ENCODE measurements around the gene IQGAP1. TPM values are rescaled to one million over a fixed set of nuclear protein-coding genes. Genes with fewer than 3 reads are reported as not detected.

Gene IQGAP1
- total and polyA plus RNA-seq, 9 donors, result 61.9 to 107 (median 74.7) TPM

DNA sequence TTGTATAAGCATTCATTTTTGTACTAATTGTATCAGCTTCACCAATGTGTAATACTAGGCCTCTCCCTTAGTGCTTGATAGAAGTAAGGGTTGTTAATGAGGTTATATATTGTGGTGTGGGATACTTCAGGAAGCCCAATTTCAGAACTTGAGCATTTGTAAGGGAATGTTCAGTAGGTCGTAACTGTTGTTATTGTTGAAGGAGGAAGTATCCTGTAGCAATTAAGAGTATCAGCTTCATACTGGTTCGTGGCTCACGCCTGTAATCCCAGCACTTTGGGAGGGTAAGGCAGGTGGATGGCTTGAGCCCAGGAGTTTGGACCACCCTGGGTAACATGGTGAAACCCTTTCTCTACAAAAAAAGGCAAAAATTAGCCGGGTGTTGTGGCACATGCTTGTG lies 30.6 kb downstream of the IQGAP1 start:
- Histone ChIP-seq H3K36me3 (ENCODE audit: control insufficient read depth, insufficient read depth, low read length) (peaks cover 3% of the 10 kb centered on the region), H3K4me3 (ENCODE audit: low read length) (no peak overlapping the region), H3K4me1 (ENCODE audit: control insufficient read depth, insufficient read depth, low read length) (peaks cover 9% of the 10 kb centered on the region), H3K27me3 (ENCODE audit: control insufficient read depth, insufficient read depth, low read length) (no peaks in the 10 kb centered on the region), H3K9me3 (replicated peaks; ENCODE audit: control insufficient read depth, low read depth, low read length) (no peaks in the 10 kb centered on the region), H3K27ac (ENCODE audit: low read length) (no peak overlapping the region)
- DNase-seq, result no peak
- 63% methylated on average over 3 of the region's 4 CpGs for WGBS (ENCODE audit: insufficient coverage)

GRCh38 chr15:90419206-90419605 lies 31.2 kb downstream of the IQGAP1 start:
- H3K4me1 ChIP-seq (ENCODE audit: control insufficient read depth, insufficient read depth, low read length), result peaks cover 9% of the 10 kb centered on the region
- H3K27ac ChIP-seq (ENCODE audit: low read length), result no peak overlapping the region
- peaks cover 3% of the 10 kb centered on the region for H3K36me3 ChIP-seq (ENCODE audit: control insufficient read depth, insufficient read depth, low read length)
- H3K4me3 ChIP-seq (ENCODE audit: low read length), result no peak overlapping the region
- no peak for DNase-seq
- no peaks in the 10 kb centered on the region for H3K27me3 ChIP-seq (ENCODE audit: control insufficient read depth, insufficient read depth, low read length)
- no peaks in the 10 kb centered on the region for H3K9me3 ChIP-seq (replicated peaks; ENCODE audit: control insufficient read depth, low read depth, low read length)

- H3K27ac ChIP-seq (ENCODE audit: low read length), result peak overlapping the region; percentile 69
- no CpG with 5 or more reads among the region's 6 CpGs for WGBS (ENCODE audit: insufficient coverage)
- H3K4me1 ChIP-seq (ENCODE audit: control insufficient read depth, insufficient read depth, low read length), result peaks cover 9% of the 10 kb centered on the region
- no peaks in the 10 kb centered on the region for H3K36me3 ChIP-seq (ENCODE audit: control insufficient read depth, insufficient read depth, low read length)
- peak; percentile 81 for DNase-seq
- H3K27me3 ChIP-seq (ENCODE audit: control insufficient read depth, insufficient read depth, low read length), result no peaks in the 10 kb centered on the region
- no peak overlapping the region for H3K4me3 ChIP-seq (ENCODE audit: low read length)
- no peaks in the 10 kb centered on the region for H3K9me3 ChIP-seq (replicated peaks; ENCODE audit: control insufficient read depth, low read depth, low read length)
These were observed 31.8 kb downstream of the IQGAP1 start for GRCh38 chr15:90419738-90420406.

GRCh38 chr15:90420451-90420850 lies 32.4 kb downstream of the IQGAP1 start:
- Histone ChIP-seq H3K4me1 (ENCODE audit: control insufficient read depth, insufficient read depth, low read length) (peaks cover 9% of the 10 kb centered on the region), H3K27me3 (ENCODE audit: control insufficient read depth, insufficient read depth, low read length) (no peaks in the 10 kb centered on the region), H3K27ac (ENCODE audit: low read length) (peak overlapping the region; percentile 69), H3K9me3 (replicated peaks; ENCODE audit: control insufficient read depth, low read depth, low read length) (no peaks in the 10 kb centered on the region), H3K36me3 (ENCODE audit: control insufficient read depth, insufficient read depth, low read length) (no peaks in the 10 kb centered on the region), H3K4me3 (ENCODE audit: low read length) (no peak overlapping the region)
- no CpG with 5 or more reads among the region's 1 CpG for WGBS (ENCODE audit: insufficient coverage)
- no peak for DNase-seq

DNA sequence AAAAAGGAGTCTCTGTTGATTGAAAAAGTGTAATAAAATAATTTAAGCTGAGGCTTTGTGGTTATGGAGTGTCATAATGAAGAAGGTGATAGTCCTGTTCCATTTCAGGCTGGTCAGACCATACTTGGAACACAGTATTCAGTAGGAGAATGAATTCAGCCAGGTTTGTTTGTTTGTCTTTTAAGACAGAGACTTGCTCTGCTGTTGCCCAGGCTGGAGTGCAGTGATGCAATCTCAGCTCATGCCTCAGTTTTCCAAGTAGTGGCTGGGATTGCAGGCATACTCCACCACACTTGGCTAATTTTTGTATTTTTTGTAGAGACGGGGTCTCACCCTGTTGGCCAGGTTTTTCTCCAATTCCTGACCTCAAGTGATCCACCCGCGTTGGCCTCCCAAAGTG lies 33.5 kb downstream of the IQGAP1 start:
- Histone ChIP-seq H3K4me1 (ENCODE audit: control insufficient read depth, insufficient read depth, low read length) (peaks cover 9% of the 10 kb centered on the region), H3K36me3 (ENCODE audit: control insufficient read depth, insufficient read depth, low read length) (no peaks in the 10 kb centered on the region), H3K27me3 (ENCODE audit: control insufficient read depth, insufficient read depth, low read length) (no peaks in the 10 kb centered on the region), H3K27ac (ENCODE audit: low read length) (no peak overlapping the region), H3K9me3 (replicated peaks; ENCODE audit: control insufficient read depth, low read depth, low read length) (no peaks in the 10 kb centered on the region), H3K4me3 (ENCODE audit: low read length) (no peak overlapping the region)
- WGBS (ENCODE audit: insufficient coverage), result 86% methylated on average over 1 of the region's 3 CpGs
- no peak for DNase-seq

GRCh38 chr15:90422043-90422442 lies 34.0 kb downstream of the IQGAP1 start:
- no peaks in the 10 kb centered on the region for H3K9me3 ChIP-seq (replicated peaks; ENCODE audit: control insufficient read depth, low read depth, low read length)
- no peak overlapping the region for H3K27ac ChIP-seq (ENCODE audit: low read length)
- DNase-seq, result no peak
- peaks cover 9% of the 10 kb centered on the region for H3K4me1 ChIP-seq (ENCODE audit: control insufficient read depth, insufficient read depth, low read length)
- H3K27me3 ChIP-seq (ENCODE audit: control insufficient read depth, insufficient read depth, low read length), result no peaks in the 10 kb centered on the region
- whole genome bisulfite sequencing (ENCODE audit: insufficient coverage), result no CpG with 5 or more reads among the region's 2 CpGs
- H3K4me3 ChIP-seq (ENCODE audit: low read length), result no peak overlapping the region
- H3K36me3 ChIP-seq (ENCODE audit: control insufficient read depth, insufficient read depth, low read length), result peaks cover 3% of the 10 kb centered on the region

DNA sequence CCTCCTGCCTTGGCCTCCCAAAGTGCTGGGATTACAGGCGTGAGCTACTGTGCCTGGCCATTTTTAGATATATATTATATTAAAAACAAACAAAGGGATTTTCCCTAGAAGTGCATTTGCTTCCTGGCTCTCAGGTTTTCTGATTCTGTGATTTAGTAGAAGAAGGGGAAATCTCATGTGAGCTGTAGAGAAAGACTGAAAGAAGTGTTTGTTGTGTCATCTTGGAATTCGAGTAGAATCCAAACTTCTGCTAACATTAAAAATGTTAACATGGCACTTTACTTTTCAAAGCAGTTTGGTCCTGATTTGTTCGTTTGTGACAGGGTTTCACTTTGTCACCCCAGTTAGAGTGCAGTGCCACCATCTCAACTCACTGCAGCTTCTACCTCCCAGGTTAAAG lies 34.9 kb downstream of the IQGAP1 start:
- H3K4me1 ChIP-seq (ENCODE audit: control insufficient read depth, insufficient read depth, low read length), result peaks cover 9% of the 10 kb centered on the region
- WGBS (ENCODE audit: insufficient coverage), result 100% methylated on average over 1 of the region's 3 CpGs
- peaks cover 6% of the 10 kb centered on the region for H3K36me3 ChIP-seq (ENCODE audit: control insufficient read depth, insufficient read depth, low read length)
- no peaks in the 10 kb centered on the region for H3K9me3 ChIP-seq (replicated peaks; ENCODE audit: control insufficient read depth, low read depth, low read length)
- H3K4me3 ChIP-seq (ENCODE audit: low read length), result no peak overlapping the region
- no peaks in the 10 kb centered on the region for H3K27me3 ChIP-seq (ENCODE audit: control insufficient read depth, insufficient read depth, low read length)
- no peak for DNase-seq
- no peak overlapping the region for H3K27ac ChIP-seq (ENCODE audit: low read length)

DNA sequence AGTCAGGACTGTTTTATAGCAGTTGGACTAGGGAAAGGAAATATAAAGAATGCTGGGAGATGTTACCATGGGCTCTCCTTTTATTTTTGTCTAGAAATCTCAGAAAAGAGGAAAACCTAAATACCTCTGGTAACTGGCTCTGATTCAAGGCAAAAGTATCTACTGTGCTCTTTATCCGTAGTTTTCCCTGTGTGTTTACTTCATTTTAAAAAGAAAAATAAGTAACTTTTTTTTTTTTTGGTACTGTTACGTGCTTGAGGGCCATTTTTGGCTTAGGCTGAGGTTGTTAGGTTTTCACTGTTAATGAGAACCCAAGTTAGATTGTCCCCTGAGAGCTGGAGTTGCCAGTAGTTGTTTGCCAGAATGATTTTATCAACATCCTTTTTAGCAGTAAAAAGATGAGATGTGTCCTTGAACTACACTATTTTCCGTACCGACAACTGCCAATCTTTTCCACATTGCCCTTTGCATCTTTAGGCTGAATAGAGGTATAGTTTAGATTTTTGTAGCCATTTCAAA lies 35.8 kb downstream of the IQGAP1 start:
- Histone ChIP-seq H3K4me1 (ENCODE audit: control insufficient read depth, insufficient read depth, low read length) (peaks cover 7% of the 10 kb centered on the region), H3K9me3 (replicated peaks; ENCODE audit: control insufficient read depth, low read depth, low read length) (no peaks in the 10 kb centered on the region), H3K27ac (ENCODE audit: low read length) (peak overlapping the region; percentile 57), H3K36me3 (ENCODE audit: control insufficient read depth, insufficient read depth, low read length) (peaks cover 10% of the 10 kb centered on the region), H3K4me3 (ENCODE audit: low read length) (no peak overlapping the region), H3K27me3 (ENCODE audit: control insufficient read depth, insufficient read depth, low read length) (no peaks in the 10 kb centered on the region)
- peak; percentile 69 for DNase-seq
- WGBS (ENCODE audit: insufficient coverage), result no CpG with 5 or more reads among the region's 4 CpGs

- no CpG with 5 or more reads among the region's 2 CpGs for WGBS (ENCODE audit: insufficient coverage)
- H3K27me3 ChIP-seq (ENCODE audit: control insufficient read depth, insufficient read depth, low read length), result no peaks in the 10 kb centered on the region
- peak overlapping the region; percentile 11 for H3K27ac ChIP-seq (ENCODE audit: low read length)
- no peaks in the 10 kb centered on the region for H3K9me3 ChIP-seq (replicated peaks; ENCODE audit: control insufficient read depth, low read depth, low read length)
- no peak overlapping the region for H3K4me3 ChIP-seq (ENCODE audit: low read length)
- H3K36me3 ChIP-seq (ENCODE audit: control insufficient read depth, insufficient read depth, low read length), result peaks cover 10% of the 10 kb centered on the region
- peak; percentile 56 for DNase-seq
- H3K4me1 ChIP-seq (ENCODE audit: control insufficient read depth, insufficient read depth, low read length), result no peaks in the 10 kb centered on the region
These were observed 37.8 kb downstream of the IQGAP1 start for GRCh38 chr15:90425726-90426346.

GRCh38 chr15:90427185-90427584 lies 39.1 kb downstream of the IQGAP1 start:
- H3K4me1 ChIP-seq (ENCODE audit: control insufficient read depth, insufficient read depth, low read length), result no peaks in the 10 kb centered on the region
- WGBS (ENCODE audit: insufficient coverage), result 100% methylated on average over 1 of the region's 5 CpGs
- H3K27me3 ChIP-seq (ENCODE audit: control insufficient read depth, insufficient read depth, low read length), result no peaks in the 10 kb centered on the region
- H3K36me3 ChIP-seq (ENCODE audit: control insufficient read depth, insufficient read depth, low read length), result peaks cover 10% of the 10 kb centered on the region
- H3K9me3 ChIP-seq (replicated peaks; ENCODE audit: control insufficient read depth, low read depth, low read length), result no peaks in the 10 kb centered on the region
- DNase-seq, result no peak
- no peak overlapping the region for H3K4me3 ChIP-seq (ENCODE audit: low read length)
- H3K27ac ChIP-seq (ENCODE audit: low read length), result no peak overlapping the region
